Spinal cord (tissue), 10 donors: ENCODE data around the gene C1GALT1C1. TPM values are rescaled to one million over a fixed set of nuclear protein-coding genes. Genes with fewer than 3 reads are reported as not detected.
A peak's percentile ranks its signal among the peaks of the same experiment; 100 is the strongest.
"Not testable (repeated sequence)": the region's sequence is repeated elsewhere in the genome, so short reads cannot be mapped to it uniquely, and the experiment has no call there.

Experiments
- DNase-seq, 6 donors: peaks; one replicate each; pipeline versions ENCODE4 v3.0.0 to v3.0.0-alpha.2; 2013 to 2015; ENCODE audit warnings: low spot score in 6 of 6, low read depth in 4 of 6
- H3K27ac ChIP-seq: one replicate; pipeline ENCODE4 v1.5.1; 2013; ENCODE audit warnings: low read depth, low read length, control low read depth
- H3K27me3 ChIP-seq: one replicate; pipeline ENCODE4 v1.6.1; 2013; ENCODE audit warnings: low read length; ENCODE audit not compliant: control insufficient read depth, insufficient read depth
- H3K36me3 ChIP-seq: one replicate; pipeline ENCODE4 v1.6.1; 2013; ENCODE audit warnings: low read length; ENCODE audit not compliant: control insufficient read depth, insufficient read depth
- H3K4me1 ChIP-seq: one replicate; pipeline ENCODE4 v1.6.1; 2013; ENCODE audit warnings: low read length; ENCODE audit not compliant: control insufficient read depth, insufficient read depth
- H3K4me3 ChIP-seq: one replicate; pipeline ENCODE4 v1.5.1; 2013; ENCODE audit warnings: low read depth, low read length, control low read depth
- H3K9me3 ChIP-seq: one replicate; pipeline ENCODE4 v1.6.1; 2013; ENCODE audit warnings: low read length; ENCODE audit not compliant: control insufficient read depth, insufficient read depth
- WGBS: methylation state at CpG from one replicate; pipeline ENCODE4 v1.1.5; 2013; ENCODE audit warnings: missing lambda C conversion rate; ENCODE audit not compliant: insufficient coverage; 5-methylcytosine and 5-hydroxymethylcytosine counted together
- long read RNA-seq, 4 donors: transcript quantifications; one replicate each; lab custom pipeline, GENCODE V29; 2026
- polyA plus RNA-seq, 2 donors: library from polyadenylated mRNA; unstranded; fragments of 120-200 nt; gene quantifications; one replicate each; pipeline ENCODE4 v1.2.1, GENCODE V29; 2013; ENCODE audit not compliant: insufficient read length in 2 of 2
- total RNA-seq, 2 donors: library from RNA; depleted of rRNA in 1 of 2; stranded (reverse); fragments of 120-200 nt in 1 of 2; fragments of >200 nt in 1 of 2; gene quantifications; one replicate each; pipeline versions ENCODE4 v1.2.3 to v1.2.4, GENCODE V29; 2013 to 2014
- donor health status: healthy.

The C1GALT1C1 gene
- 10 to 100 TPM; 32.2 to 32.7 TPM for total RNA-seq
- 10 to 100 TPM; 20.2 to 20.3 TPM for polyA plus RNA-seq
- long read RNA-seq, donor 1, transcript C1GALT1C1-201 (2 exons, 1,613 nt) = major isoform, 15 of 15 reads
- long read RNA-seq, donor 1, partial matches to known transcripts = 0 of 15 reads
- long read RNA-seq, donor 1, other reads (novel, unspliced or antisense) = 0 of 15 reads
- long read RNA-seq, donor 2, transcript C1GALT1C1-201 (2 exons, 1,613 nt) = major isoform, 5 of 5 reads
- long read RNA-seq, donor 2, partial matches to known transcripts = 0 of 5 reads
- long read RNA-seq, donor 2, other reads (novel, unspliced or antisense) = 0 of 5 reads
- long read RNA-seq, donor 3, transcript C1GALT1C1-201 (2 exons, 1,613 nt) = major isoform, 9 of 9 reads
- long read RNA-seq, donor 3, partial matches to known transcripts = 0 of 9 reads
- long read RNA-seq, donor 3, other reads (novel, unspliced or antisense) = 0 of 9 reads
- long read RNA-seq, donor 4, transcript C1GALT1C1-201 (2 exons, 1,613 nt) = major isoform, 19 of 19 reads
- long read RNA-seq, donor 4, partial matches to known transcripts = 0 of 19 reads
- long read RNA-seq, donor 4, other reads (novel, unspliced or antisense) = 0 of 19 reads

DNA sequence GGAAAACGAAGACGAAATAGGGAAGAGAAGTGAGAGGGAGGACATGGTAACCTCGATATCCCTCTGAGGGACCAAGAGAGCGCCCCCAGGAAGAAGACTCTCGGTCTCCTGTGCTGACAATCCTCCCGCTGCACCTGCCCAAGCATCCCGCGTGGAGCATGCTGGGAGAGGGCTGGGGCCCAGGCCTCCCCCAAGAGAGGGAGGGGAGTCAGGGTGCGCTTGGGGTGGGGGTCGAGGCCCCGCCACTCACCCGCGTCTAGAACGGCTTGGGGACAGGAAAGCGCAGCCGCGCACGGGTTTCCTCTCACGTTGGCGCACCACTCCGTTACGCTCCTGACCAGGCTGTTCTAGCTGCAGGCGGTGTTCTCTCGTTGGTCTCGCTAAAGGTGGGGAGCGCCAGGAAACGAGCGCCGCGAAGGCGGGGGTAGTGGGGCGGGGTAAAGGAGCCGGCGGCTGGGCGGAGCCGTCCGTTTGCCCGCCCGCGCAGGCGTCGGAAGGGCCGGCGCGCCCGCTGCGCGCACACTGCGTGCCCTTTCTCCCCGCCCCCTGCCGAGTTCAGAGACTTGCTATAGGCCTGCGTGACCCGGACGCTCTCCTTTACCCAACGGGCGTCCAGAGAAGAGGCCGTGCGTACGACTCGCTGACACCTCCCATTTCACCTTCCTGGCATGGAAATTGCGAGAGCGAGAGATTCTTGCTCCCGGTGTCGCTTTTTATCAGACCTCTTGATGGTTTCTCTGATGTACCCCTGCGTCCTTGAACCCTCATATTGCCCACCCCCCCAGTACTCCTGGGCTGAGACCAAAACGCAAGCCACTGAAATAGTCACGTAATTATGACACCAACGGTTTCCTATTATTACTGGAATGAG, at the start of gene C1GALT1C1:
C1GALT1C1 (minus strand) TSS at position 388 of the 871 bp plus-strand sequence. CDS start 2,888 bp downstream, outside the sequence.
- H3K4me3 ChIP-seq = peak within 1 kb of the TSS; percentile 80
- WGBS = 29% methylated on average over 67 of the region's 68 CpGs
- no peaks in the 10 kb centered on the region for H3K27me3 ChIP-seq
- H3K4me1 ChIP-seq = peaks cover 4% of the 10 kb centered on the region
- no peaks in the 10 kb centered on the region for H3K36me3 ChIP-seq
- peak within 1 kb of the TSS; percentile 87 for H3K27ac ChIP-seq
- no peaks in the 10 kb centered on the region for H3K9me3 ChIP-seq
- peak; percentile 50 to 97 (median 77) for DNase-seq

GRCh38 chrX:120677004-120677652, 47.3 kb upstream of the C1GALT1C1 start:
- H3K36me3 ChIP-seq = no peaks in the 10 kb centered on the region
- H3K9me3 ChIP-seq = no peaks in the 10 kb centered on the region
- peaks cover 2% of the 10 kb centered on the region for H3K27me3 ChIP-seq
- H3K27ac ChIP-seq = no peak overlapping the region
- no peaks in the 10 kb centered on the region for H3K4me1 ChIP-seq
- WGBS = no CpG with 5 or more reads among the region's 2 CpGs
- no peak overlapping the region for H3K4me3 ChIP-seq
- DNase-seq = no peak

- DNase-seq = no peak
- Histone ChIP-seq H3K36me3 (no peaks in the 10 kb centered on the region), H3K9me3 (no peaks in the 10 kb centered on the region), H3K27ac (no peak overlapping the region), H3K4me3 (no peak overlapping the region), H3K4me1 (no peaks in the 10 kb centered on the region), H3K27me3 (no peaks in the 10 kb centered on the region)
- 73% methylated on average over 2 of the region's 4 CpGs for WGBS
Measured at GRCh38 chrX:120672841-120673530, 43.1 kb upstream of the C1GALT1C1 start.

DNA sequence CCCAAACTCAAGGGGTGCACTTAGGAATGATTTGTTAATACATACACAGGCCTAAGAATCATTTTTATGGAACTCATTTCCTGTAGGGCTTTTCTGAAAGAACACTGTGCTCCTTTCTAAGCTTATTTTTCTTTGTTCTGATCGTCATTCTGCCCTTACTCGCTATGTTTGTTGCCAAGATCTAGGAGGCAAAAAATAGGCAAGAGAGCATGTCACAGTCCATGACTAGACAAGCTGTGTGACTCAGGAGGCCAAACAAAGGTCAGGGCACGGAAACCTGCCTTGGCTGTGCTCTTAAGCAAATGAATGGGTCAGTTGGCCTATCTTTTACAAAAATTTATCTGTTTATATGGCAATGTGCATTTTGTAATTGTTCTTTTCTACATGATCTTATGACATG, 42.5 kb upstream of the C1GALT1C1 start:
- Histone ChIP-seq H3K4me1 (no peaks in the 10 kb centered on the region), H3K27me3 (no peaks in the 10 kb centered on the region), H3K4me3 (no peak overlapping the region), H3K27ac (no peak overlapping the region), H3K9me3 (no peaks in the 10 kb centered on the region), H3K36me3 (no peaks in the 10 kb centered on the region)
- DNase-seq = no peak
- WGBS = 40% methylated on average over 2 of the region's 3 CpGs

DNA sequence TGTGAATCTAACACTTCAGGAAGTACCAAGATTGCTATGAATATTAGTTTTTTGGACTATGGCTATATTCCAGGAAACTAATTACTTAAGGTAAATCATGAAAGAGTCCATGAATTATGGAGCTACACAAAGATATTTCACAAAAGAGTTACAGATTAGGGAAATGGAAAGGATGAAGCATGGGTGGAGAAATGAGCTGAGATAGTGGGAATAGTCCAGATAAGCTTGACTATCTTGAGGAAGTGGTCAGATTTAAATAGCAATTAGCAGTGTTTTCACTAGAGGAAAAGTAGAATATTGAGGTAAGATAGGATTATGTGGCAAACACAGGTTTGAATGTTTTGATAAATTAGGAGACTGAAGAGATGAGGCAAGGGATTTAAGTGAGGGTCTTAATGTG, 42.1 kb upstream of the C1GALT1C1 start:
- H3K36me3 ChIP-seq = no peaks in the 10 kb centered on the region
- DNase-seq = no peak
- H3K4me1 ChIP-seq = no peaks in the 10 kb centered on the region
- H3K27ac ChIP-seq = no peak overlapping the region
- no peaks in the 10 kb centered on the region for H3K27me3 ChIP-seq
- no peaks in the 10 kb centered on the region for H3K9me3 ChIP-seq
- no peak overlapping the region for H3K4me3 ChIP-seq

GRCh38 chrX:120668357-120668756, 38.5 kb upstream of the C1GALT1C1 start:
- no peaks in the 10 kb centered on the region for H3K4me1 ChIP-seq
- no peak for DNase-seq
- no peaks in the 10 kb centered on the region for H3K36me3 ChIP-seq
- H3K4me3 ChIP-seq = no peak overlapping the region
- no peaks in the 10 kb centered on the region for H3K27me3 ChIP-seq
- no peak overlapping the region for H3K27ac ChIP-seq
- no peaks in the 10 kb centered on the region for H3K9me3 ChIP-seq

DNA sequence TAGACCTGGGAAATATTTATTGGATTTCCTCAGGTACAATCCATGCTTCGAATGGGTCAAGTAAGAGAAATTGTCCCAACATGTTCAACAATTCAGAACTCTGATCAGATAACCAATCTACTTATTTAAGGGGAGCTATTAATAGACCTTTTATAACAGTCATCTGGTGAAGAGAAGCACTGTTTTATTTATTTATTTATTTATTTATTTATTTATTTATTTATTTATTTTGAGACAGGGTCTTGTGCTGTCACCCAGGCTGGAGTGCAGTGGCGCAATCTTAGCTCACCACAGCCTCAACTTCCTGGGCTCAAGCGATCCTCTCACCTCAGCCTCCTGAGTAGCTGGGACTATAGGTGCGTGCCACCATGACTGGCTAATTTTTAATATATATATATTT, 34.7 kb upstream of the C1GALT1C1 start:
- H3K27ac ChIP-seq, H3K4me3 ChIP-seq, H3K36me3 ChIP-seq, H3K4me1 ChIP-seq, H3K9me3 ChIP-seq, H3K27me3 ChIP-seq, DNase-seq: not testable (repeated sequence)
- WGBS = no CpG with 5 or more reads among the region's 4 CpGs

DNA sequence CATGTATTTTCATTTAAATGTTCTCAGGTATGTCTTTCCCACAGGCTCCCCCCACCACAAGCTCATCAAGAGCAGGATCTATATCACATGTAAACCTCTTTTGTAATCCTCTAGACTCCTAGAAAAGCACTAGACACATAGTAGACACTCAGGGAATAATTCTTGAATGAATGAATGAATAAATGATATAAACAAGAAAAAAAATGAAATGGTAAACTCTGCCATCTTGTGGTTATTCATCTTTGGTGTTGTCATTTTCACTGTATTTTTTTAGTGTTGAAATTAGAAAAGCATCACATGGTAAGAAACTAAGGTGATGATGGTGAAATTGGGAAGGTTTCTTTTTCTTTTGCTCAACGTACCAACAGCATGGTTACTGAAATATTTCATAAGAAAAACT, 34.2 kb upstream of the C1GALT1C1 start:
- Histone ChIP-seq H3K36me3 (no peaks in the 10 kb centered on the region), H3K4me3 (no peak overlapping the region), H3K9me3 (no peaks in the 10 kb centered on the region), H3K27ac (no peak overlapping the region), H3K4me1 (no peaks in the 10 kb centered on the region), H3K27me3 (no peaks in the 10 kb centered on the region)
- peak in 1 of 6 donors; percentile 1 for DNase-seq
- WGBS = no CpG with 5 or more reads among the region's 1 CpG

GRCh38 chrX:120662662-120663061, 32.8 kb upstream of the C1GALT1C1 start:
- WGBS = no CpG with 5 or more reads among the region's 5 CpGs
- DNase-seq = no peak
- H3K27ac ChIP-seq = no peak overlapping the region
- no peaks in the 10 kb centered on the region for H3K36me3 ChIP-seq
- no peaks in the 10 kb centered on the region for H3K9me3 ChIP-seq
- H3K4me3 ChIP-seq = no peak overlapping the region
- no peaks in the 10 kb centered on the region for H3K4me1 ChIP-seq
- no peaks in the 10 kb centered on the region for H3K27me3 ChIP-seq
